Activated T-cell treated with anti-CD3 and anti-CD28 coated beads, Interleukin-2, amount 50 U/mL, for 4 hours (primary cell): Measurements from ENCODE around the gene PIGR. TPM values are rescaled to one million over a fixed set of nuclear protein-coding genes. Genes with fewer than 3 reads are reported as not detected.

Experiments
- ATAC-seq, 2 donors: fragments of 200-7000 bp; cut with Tn5 transposase; one replicate each; pipeline ENCODE4 v1.10.0; 2021
- DNase-seq: peaks from one replicate; pipeline ENCODE4 v3.0.0-alpha.2; 2020
- H3K27me3 Mint-ChIP-seq: one replicate; pipeline ENCODE4 v1.8.0; 2021; ENCODE audit warnings: low read depth, mixed read lengths
- H3K36me3 Mint-ChIP-seq: one replicate; pipeline ENCODE4 v1.8.0; 2022; ENCODE audit warnings: mixed read lengths; ENCODE audit not compliant: insufficient read depth
- H3K4me1 Mint-ChIP-seq: one replicate; pipeline ENCODE4 v1.8.0; 2021; ENCODE audit warnings: low read depth, mixed read lengths
- H3K4me3 Mint-ChIP-seq: one replicate; pipeline ENCODE4 v1.8.0; 2021; ENCODE audit warnings: mild to moderate bottlenecking, moderate library complexity, mixed read lengths
- H3K9me3 Mint-ChIP-seq: one replicate; pipeline ENCODE4 v1.8.0; 2021; ENCODE audit warnings: mixed read lengths
- total RNA-seq, 3 donors: library from RNA; stranded (reverse); gene quantifications; one replicate each; pipeline ENCODE4 v1.2.1, GENCODE V29; 2021

Gene PIGR
- total RNA-seq, 3 donors from 2014 or later, result 1.6 to 3.0 (median 1.8) TPM

DNA sequence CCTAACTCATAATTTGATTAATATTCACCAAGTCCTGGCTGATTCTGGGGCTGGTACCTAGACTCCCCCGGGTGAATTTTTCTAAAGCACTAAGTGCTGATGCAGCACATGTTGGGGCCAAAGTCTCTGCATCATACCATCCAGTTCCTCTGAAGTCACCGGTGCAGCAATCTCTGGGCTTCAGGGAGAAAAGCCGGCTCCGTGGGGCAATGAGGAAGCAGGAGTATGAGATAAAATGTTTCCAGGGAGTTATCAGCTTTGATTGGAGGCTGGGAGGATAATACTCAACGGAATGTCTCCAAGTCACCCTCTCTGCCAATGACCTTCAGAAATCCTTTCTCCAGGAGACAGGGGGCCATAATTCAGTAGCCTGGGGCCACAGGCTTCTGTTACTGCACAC, 22.8 kb upstream of the PIGR start:
- Mint-ChIP-seq H3K4me1 (peaks cover 22% of the 10 kb centered on the region), H3K4me3 (no peak overlapping the region), H3K36me3 (no peaks in the 10 kb centered on the region), H3K9me3 (no peaks in the 10 kb centered on the region), H3K27me3 (peaks cover 7% of the 10 kb centered on the region)
- no peak for DNase-seq
- no peak for ATAC-seq

DNA sequence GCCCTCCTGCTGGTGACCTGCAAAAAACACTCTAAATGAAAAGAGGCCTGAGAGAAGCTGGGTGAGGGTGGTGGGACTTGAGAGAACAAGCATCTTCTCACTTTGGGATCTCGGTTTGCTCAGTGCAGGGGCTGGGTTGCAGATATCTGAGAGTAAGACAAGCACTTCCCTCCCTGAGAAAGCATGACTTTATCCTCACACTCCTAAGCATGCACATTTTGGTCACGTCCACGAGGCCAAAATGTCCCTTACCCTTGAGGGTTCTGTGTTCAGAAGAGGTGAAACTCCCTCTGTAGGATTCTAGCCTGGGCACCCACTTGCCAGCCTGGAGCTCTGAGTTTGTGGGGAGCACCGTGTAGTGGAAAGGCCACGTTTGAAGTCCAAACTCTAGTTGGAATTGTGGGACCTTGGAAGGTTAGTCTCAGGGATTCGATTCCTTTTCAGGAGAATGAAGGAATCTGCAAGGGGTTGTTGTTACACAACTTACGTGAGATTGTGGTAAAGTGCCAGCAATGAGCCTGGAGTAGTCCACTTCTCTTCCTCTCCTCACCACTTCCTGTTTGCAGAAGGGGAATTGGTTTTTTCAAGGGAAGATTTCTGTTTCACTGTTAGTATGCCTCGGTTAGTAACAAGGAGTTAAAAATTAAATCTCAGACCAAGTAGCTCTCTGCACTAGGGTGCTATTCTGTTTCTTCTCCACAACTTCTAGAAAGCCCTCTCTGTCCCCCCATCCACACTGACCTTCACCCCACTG, 21.0 kb upstream of the PIGR start:
- DNase-seq, result no peak
- no peaks in the 10 kb centered on the region for H3K9me3 Mint-ChIP-seq
- no peak for ATAC-seq
- H3K4me1 Mint-ChIP-seq, result peaks cover 29% of the 10 kb centered on the region
- peak overlapping the region; percentile 12 for H3K4me3 Mint-ChIP-seq
- H3K36me3 Mint-ChIP-seq, result no peaks in the 10 kb centered on the region
- peaks cover 5% of the 10 kb centered on the region for H3K27me3 Mint-ChIP-seq

DNA sequence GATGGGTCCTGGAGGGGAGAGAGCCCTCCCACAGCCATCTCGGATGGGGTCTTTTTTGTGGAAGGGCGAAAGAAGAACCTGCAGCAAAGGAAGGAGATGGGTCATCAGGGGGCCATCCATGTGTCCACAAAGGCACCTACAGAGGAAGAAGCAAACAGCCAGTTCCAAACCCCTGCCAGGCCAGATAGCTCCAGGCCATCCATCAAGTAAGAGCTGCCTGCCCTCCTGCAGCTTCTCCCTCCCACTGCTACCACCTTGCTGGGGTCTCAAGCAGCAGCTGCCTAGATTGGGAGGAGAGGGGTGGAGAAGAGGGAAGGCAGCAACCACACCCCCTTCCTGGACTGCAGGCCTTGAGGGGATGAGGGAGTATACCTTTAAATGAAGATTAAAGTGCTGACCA, 19.5 kb upstream of the PIGR start:
- ATAC-seq, result no peak
- Mint-ChIP-seq H3K4me3 (no peak overlapping the region), H3K36me3 (no peaks in the 10 kb centered on the region), H3K9me3 (no peaks in the 10 kb centered on the region), H3K27me3 (peaks cover 5% of the 10 kb centered on the region), H3K4me1 (peaks cover 36% of the 10 kb centered on the region)
- no peak for DNase-seq

DNA sequence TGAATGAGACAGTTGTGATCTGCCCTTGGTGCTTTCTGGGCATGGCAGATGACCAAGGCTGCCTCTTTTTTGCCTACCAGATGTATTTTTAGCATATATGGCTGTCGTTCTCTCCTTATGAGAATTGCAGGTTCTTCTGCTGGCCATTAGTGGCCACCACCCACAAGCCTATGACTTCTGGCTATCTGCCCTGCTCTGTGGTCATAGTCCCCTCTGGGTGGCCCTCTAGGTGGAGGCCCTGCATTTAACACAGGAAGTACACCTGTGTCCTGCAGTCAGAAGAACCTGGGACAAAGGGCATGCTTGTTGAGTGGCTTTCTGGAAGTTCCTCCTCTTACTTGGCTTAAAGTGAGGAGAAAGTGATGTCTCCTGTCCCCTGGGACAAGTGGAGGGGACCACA, 17.5 kb upstream of the PIGR start:
- H3K4me1 Mint-ChIP-seq, result peaks cover 36% of the 10 kb centered on the region
- no peaks in the 10 kb centered on the region for H3K9me3 Mint-ChIP-seq
- DNase-seq (no peak), ATAC-seq (no peak)
- no peaks in the 10 kb centered on the region for H3K36me3 Mint-ChIP-seq
- H3K27me3 Mint-ChIP-seq, result peaks cover 5% of the 10 kb centered on the region
- H3K4me3 Mint-ChIP-seq, result no peak overlapping the region

DNA sequence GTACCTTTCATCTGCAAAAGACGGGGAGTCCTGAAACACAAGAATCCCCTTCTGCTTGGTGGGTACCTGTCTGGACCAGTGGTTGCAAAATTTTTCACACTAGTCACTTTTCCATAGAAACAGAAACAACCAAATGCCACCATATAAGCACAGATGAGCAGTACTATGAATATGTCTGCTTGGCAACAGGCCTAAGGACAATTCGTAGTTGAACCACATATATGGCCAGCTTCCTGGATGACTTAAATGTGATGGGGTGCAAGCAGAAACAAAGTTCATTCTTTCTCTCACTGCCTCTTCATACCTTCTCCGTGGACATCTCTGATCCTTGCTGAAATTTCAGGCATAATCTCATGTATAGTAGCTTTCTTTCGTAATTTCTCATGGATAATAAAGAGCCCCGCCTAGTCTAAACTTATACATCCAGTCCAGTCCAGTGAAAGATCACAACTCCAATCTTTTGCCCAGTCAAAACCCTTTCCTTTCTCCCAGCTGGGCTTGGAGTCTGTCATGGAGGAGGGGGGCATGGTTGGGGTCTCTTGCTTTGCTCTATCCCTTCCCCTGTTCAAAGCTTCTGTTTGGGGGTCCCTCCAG, 16.9 kb upstream of the PIGR start:
- ATAC-seq (no peak), DNase-seq (no peak)
- no peak overlapping the region for H3K4me3 Mint-ChIP-seq
- H3K27me3 Mint-ChIP-seq, result no peaks in the 10 kb centered on the region
- H3K36me3 Mint-ChIP-seq, result no peaks in the 10 kb centered on the region
- H3K9me3 Mint-ChIP-seq, result no peaks in the 10 kb centered on the region
- peaks cover 33% of the 10 kb centered on the region for H3K4me1 Mint-ChIP-seq

DNA sequence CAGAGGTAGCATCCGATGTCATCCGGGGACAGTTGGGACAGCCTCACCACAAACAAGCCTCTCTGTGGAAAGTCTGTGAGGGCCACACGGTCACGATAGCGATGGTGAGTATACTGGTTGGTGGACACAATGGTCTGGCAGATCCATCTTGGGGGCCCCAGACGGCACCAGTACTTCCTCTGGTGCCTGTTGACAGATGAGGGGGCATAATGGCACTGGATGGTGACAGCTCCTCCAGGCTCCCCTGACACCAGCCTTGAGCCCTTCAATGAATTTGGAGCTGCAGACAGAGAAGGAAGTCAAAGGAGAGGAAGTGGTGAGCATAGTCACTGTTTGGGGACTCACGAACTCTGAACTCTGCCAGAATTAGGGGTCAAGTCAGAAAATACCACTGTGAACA, 16.0 kb upstream of the PIGR start:
- peaks cover 24% of the 10 kb centered on the region for H3K4me1 Mint-ChIP-seq
- no peak for DNase-seq
- no peaks in the 10 kb centered on the region for H3K27me3 Mint-ChIP-seq
- no peaks in the 10 kb centered on the region for H3K36me3 Mint-ChIP-seq
- ATAC-seq, result no peak
- H3K9me3 Mint-ChIP-seq, result no peaks in the 10 kb centered on the region
- H3K4me3 Mint-ChIP-seq, result no peak overlapping the region

DNA sequence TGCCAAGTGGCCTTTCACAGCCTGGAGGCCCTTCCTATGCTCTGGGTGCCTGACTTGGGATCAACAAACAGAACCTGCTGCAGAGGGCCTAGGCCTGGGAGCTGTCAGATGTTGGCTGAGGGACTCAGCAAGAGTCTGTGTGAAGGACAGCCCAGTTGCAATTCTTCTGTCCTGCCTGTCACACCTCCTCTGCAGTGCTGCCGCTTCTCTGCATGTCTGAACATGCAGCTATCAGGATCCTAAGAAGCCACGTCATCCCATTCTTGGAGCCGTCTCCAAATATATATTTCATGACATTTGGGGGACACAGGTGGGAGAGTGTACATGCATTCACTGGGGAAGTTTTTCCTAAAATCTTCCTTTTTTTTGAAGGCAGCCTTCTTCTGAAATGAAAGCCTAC, 15.4 kb upstream of the PIGR start:
- H3K27me3 Mint-ChIP-seq, result no peaks in the 10 kb centered on the region
- peaks cover 18% of the 10 kb centered on the region for H3K4me1 Mint-ChIP-seq
- no peaks in the 10 kb centered on the region for H3K36me3 Mint-ChIP-seq
- H3K4me3 Mint-ChIP-seq, result no peak overlapping the region
- DNase-seq (no peak), ATAC-seq (no peak)
- no peaks in the 10 kb centered on the region for H3K9me3 Mint-ChIP-seq

DNA sequence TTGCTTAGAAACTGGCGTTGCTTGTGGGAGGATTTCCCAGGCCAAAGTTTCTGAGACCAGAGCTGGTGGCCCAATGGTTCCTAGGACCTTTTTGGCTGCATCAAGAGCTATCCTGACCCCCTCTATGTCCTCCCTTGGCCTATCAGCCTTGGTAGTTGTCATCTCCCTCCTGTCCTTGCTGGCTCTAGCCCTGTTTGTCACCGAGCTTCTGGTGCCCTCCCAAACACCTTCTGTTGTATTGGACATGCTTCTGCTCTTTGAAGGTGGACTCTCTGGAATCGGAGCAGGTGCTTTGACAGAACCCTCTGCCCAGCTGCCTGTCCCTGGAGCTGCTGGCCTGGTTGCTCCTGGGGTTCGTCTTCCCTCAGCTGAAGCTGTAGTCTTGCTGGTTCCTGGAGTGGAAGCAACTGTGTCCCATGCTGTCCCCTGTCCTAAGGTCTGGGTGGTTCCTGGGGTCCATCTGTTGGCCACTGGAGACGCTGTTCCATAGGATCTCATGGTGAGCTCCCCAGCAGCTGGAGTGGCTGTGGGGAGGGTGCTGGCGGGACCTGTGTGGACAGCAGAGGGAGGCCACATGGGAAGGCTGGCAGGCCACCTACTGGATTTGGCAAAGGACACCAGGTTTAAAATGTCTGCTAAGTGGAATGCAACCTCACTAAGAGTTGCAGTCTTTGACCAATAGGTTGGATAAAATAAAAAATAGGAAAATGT, 14.6 kb upstream of the PIGR start:
- no peaks in the 10 kb centered on the region for H3K9me3 Mint-ChIP-seq
- ATAC-seq (no peak), DNase-seq (no peak)
- H3K36me3 Mint-ChIP-seq, result no peaks in the 10 kb centered on the region
- peaks cover 16% of the 10 kb centered on the region for H3K4me1 Mint-ChIP-seq
- H3K4me3 Mint-ChIP-seq, result no peak overlapping the region
- no peaks in the 10 kb centered on the region for H3K27me3 Mint-ChIP-seq

DNA sequence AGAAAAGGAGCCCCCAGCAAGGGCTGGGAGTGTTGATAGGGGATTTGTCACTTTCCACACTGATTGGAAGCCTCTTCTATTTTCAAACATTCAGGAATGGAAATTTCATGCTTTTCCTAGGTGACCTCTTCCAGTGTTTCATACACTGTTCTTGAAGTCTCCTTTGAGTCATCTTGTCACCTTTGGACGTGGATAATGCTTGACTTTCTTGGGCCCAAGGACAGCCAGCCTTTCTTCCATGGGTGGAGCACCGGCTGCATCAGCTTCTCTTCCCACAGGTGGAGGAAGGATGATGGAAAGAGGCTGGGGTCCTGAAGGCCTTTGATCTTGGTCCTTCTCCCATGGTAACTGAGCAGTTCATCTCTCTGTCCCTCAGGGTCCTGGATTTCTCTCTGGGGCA, 11.9 kb upstream of the PIGR start:
- no peak for ATAC-seq
- Mint-ChIP-seq H3K4me3 (no peak overlapping the region), H3K9me3 (no peaks in the 10 kb centered on the region), H3K27me3 (no peaks in the 10 kb centered on the region), H3K36me3 (no peaks in the 10 kb centered on the region), H3K4me1 (peaks cover 22% of the 10 kb centered on the region)
- no peak for DNase-seq

DNA sequence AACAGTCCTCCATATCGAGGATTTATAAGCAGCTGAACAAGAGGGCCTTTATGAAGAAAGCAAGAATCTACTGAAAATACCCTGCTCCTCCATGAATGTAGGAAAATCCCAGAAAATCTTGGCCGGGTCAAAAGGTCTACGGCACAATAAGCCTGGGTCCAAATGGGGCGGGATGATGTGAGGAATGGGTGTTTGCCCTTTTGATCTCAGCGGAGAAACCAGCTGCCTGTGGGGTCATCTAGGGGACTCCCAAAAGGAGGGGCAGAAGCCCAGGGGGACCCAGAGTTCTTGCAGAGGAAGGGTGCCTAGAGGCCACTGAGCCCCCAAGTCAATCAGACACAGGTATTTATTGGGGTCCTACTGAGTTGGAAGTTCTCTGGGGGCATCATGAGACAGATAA, 11.4 kb upstream of the PIGR start:
- H3K9me3 Mint-ChIP-seq, result no peaks in the 10 kb centered on the region
- DNase-seq (no peak), ATAC-seq (no peak)
- H3K4me3 Mint-ChIP-seq, result no peak overlapping the region
- H3K4me1 Mint-ChIP-seq, result peaks cover 18% of the 10 kb centered on the region
- H3K27me3 Mint-ChIP-seq, result no peaks in the 10 kb centered on the region
- no peaks in the 10 kb centered on the region for H3K36me3 Mint-ChIP-seq

DNA sequence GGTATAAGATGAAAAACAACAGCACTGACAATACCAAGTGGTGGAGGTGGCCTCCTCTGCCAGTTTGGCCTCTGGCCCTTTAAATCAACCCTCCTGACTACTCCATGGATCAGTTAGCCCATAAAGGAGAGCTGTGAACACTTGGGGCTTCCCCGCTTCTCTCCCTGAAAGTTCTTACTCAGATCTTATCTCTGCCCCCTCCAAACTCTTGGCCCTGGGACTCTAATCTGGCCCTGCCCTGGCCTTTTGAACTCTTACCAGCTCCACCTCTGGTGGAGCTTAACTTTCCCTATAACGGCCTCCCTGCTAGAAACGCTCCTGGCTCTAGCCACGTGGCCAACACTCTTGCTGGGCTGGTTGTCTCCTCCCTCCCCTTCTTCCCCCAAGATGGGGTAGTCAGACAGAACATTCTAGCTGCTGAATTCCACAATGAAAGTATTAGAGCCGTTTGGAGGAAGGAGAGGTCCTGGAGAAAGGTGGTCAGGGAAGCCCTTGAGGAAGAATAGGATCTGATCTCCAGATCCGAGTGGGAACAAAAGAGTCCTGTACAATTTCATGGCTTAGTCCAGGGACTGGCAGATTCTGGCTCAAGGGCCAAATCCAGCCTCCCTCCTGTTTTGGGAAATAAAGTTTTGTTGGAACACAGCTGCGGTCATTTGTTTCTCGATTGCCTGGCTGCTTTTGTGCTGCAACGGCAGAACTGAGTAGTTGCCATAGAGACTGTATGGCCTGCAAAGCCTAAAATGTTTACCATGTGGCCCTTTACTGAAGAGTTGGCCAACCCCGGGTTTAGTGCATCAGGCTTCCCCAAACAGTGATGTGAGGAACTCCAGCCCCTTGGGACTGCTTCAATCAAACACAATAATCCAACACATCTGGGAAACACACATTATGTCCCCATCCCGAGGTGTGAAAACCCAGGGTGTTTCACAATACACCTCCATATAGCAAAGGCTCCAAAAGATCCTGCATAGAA, 9.5 kb upstream of the PIGR start:
- no peaks in the 10 kb centered on the region for H3K9me3 Mint-ChIP-seq
- no peak for ATAC-seq
- H3K27me3 Mint-ChIP-seq, result no peaks in the 10 kb centered on the region
- H3K4me1 Mint-ChIP-seq, result peaks cover 8% of the 10 kb centered on the region
- H3K36me3 Mint-ChIP-seq, result no peaks in the 10 kb centered on the region
- no peak overlapping the region for H3K4me3 Mint-ChIP-seq
- DNase-seq, result no peak

DNA sequence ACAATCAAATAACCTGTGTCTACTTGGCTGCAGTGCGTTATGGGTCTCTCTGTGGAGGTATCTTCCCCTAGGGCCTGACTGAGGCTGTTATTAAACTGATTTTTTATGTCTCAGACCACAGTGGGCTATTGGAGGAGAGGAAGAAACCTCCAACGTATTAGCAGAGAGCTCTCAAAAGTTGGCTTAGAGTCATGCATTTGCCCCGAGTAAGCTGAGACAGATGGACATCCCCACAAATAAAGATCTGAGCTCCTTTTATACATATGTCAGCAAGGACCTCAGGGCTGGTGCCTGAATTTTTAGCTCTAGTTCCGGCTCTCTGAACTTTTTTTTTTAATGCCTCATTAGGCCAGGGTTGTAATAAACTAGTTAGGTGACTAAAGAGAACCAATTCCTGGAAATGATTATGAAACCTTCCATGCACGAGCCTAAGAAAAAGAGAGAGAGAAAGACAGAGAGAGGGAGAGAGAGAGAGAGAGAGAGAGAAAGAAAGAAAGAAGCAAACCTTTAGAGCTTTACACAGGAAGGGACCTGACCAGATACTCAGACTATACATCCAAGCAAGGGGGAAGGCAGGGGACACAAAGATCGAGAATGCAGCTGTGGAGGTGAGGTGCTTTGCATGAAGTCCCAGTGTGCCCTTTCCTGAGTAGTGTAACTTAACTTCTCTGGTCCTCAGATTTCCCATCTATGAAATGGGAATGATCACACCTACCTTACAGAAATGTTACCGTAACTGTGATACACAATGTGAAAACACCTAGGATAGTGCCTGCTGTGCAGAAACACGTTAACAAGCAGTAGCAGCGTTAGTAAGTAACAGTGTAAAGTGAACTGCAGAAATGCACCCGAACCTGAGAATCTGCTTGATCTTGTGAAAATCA, 8.4 kb upstream of the PIGR start:
- Mint-ChIP-seq H3K36me3 (no peaks in the 10 kb centered on the region), H3K9me3 (no peaks in the 10 kb centered on the region), H3K4me1 (peaks cover 8% of the 10 kb centered on the region), H3K4me3 (no peak overlapping the region), H3K27me3 (no peaks in the 10 kb centered on the region)
- DNase-seq (no peak), ATAC-seq (no peak)

DNA sequence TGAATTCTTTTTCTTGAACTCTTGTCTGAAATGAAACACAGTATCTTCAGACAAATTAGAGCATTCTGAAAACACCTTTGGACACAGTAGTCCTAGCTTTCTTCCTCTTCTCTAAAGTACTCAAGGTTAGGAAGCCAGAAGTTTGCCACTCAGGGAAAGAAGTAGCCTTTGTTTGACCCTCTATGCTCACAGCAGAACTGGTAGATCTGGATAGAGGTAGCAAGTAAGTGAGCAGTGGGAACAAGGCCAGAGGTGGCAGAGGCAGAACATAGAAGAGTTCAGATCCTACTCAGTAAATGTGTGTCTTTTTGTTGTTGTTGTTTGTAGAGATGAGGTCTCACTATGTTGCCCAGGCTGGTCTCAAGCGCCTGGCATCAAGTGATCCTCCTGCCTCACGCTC, 7.4 kb upstream of the PIGR start:
- no peaks in the 10 kb centered on the region for H3K36me3 Mint-ChIP-seq
- no peak overlapping the region for H3K4me3 Mint-ChIP-seq

More for the DNA sequence above, 7.4 kb upstream of the PIGR start:
- DNase-seq (no peak), ATAC-seq (no peak)
- Mint-ChIP-seq H3K4me1 (peaks cover 8% of the 10 kb centered on the region), H3K27me3 (no peaks in the 10 kb centered on the region), H3K9me3 (no peaks in the 10 kb centered on the region)
